ENCODE results near the gene SPATA16.

DNA sequence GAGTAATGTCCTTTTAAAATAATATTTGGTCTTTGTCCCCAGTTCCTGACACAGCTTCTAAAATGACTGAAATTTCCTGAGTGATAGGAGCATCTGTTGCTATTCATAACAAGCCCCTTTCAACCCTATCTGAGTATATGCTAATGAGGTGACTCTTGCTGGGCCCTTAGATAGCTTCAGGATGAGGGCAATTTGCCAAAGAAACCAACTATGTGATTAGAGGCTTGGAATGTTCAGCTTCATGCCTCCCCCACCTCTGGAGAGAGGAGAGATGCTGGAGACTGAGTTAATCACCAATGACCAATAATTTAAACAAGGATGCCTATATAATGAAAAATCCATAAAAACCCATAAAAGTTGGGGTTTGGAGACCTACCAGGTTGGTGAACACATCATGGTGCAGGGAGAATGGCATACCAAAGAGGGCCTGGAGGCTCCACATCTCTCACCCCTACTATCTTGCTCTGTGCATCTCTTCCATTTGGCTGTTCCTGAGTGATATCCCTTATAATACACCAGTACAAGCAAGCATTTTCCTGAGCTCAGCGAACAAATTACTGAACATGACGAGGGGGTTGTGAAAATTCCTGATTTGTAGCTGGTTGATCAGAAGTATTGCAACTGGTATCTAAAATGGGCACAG, 201.3 kb downstream of the SPATA16 start:
- TF ChIP-seq CTCF (IDR thresholded peaks at IDR 0.05; ENCODE audit: low read length): no peak
- no peak for TF ChIP-seq EZH2 (optimal IDR thresholded peaks at IDR 0.05; ENCODE audit: low read depth, low read length)
